GM13977 (cell line): ENCODE measurements around the gene GOLIM4.

Experiments used
- DNase-seq: peaks from one replicate; pipeline ENCODE4 v3.0.0; 2012; ENCODE audit warnings: low spot score
- CTCF ChIP-seq: IDR thresholded peaks from 2 replicates; pipeline ENCODE4 v1.5.1; 2012; ENCODE audit warnings: mild to moderate bottlenecking, control low read depth; ENCODE audit not compliant: insufficient read depth; ENCODE audit errors: extremely low read depth, missing control alignments
- in situ Hi-C: fragments of 300-500 bp; cut with MboI; formaldehyde crosslinking; loops from one replicate; pipeline ENCODE4 v1.12.0; 2022; ENCODE audit warnings: low sequenced_read_pairs, low pct_unique_long_range_greater_than_20kb, mixed read lengths, inconsistent platforms; ENCODE audit not compliant: unreplicated experiment

GOLIM4 gene

GRCh38 chr3:168127466-168127865 is 31.7 kb upstream of the GOLIM4 start:
- DNase-seq = no peak
- TF ChIP-seq CTCF = no peak
- in situ Hi-C loops = no loop called here

GRCh38 chr3:168124791-168125190 is 29.1 kb upstream of the GOLIM4 start:
- DNase-seq = no peak
- TF ChIP-seq CTCF = no peak
- in situ Hi-C loops = no loop called here

- DNase-seq = no peak
- no peak for TF ChIP-seq CTCF
- in situ Hi-C loops = no loop called here
Observed at GRCh38 chr3:168124291-168124690, 28.6 kb upstream of the GOLIM4 start.

GRCh38 chr3:168123201-168124176 is 27.8 kb upstream of the GOLIM4 start:
- DNase-seq = no peak
- TF ChIP-seq CTCF = no peak
- in situ Hi-C loops = no loop called here

- no peak for DNase-seq
Observed at GRCh38 chr3:168121184-168122017, 25.7 kb upstream of the GOLIM4 start.

More at GRCh38 chr3:168121184-168122017, 25.7 kb upstream of the GOLIM4 start:
- in situ Hi-C loops = no loop called here
- TF ChIP-seq CTCF = no peak
